HepG2 (cell line): ENCODE data around the gene PHYHIPL. TPM values are rescaled to one million over a fixed set of nuclear protein-coding genes. Genes with fewer than 3 reads are reported as not detected.

Experiments used
- BORCS8-MEF2B ChIP-seq: sonication (generic); formaldehyde crosslinking; IDR thresholded peaks from 2 replicates; pipeline ENCODE4 v1.8.0; 2022; ENCODE audit warnings: mild to moderate bottlenecking, missing genetic modification reagents
- CERS6 ChIP-seq: sonication (generic); formaldehyde crosslinking; IDR thresholded peaks from 2 replicates; pipeline ENCODE4 v1.5.0; 2020; ENCODE audit warnings: missing genetic modification reagents
- MIER2 ChIP-seq: IDR thresholded peaks from 2 replicates; pipeline ENCODE4 v1.6.1; 2016; ENCODE audit warnings: missing biosample characterization, missing genetic modification reagents
- MLX ChIP-seq: IDR thresholded peaks from 2 replicates; pipeline ENCODE4 v1.6.1; 2016
- NCOA1 ChIP-seq: sonication (generic); formaldehyde crosslinking; IDR thresholded peaks from 2 replicates; pipeline ENCODE4 v1.9.0; 2021; ENCODE audit warnings: missing genetic modification reagents
- NCOA2 ChIP-seq: sonication (generic); formaldehyde crosslinking; IDR thresholded peaks from 2 replicates; pipeline ENCODE4 v1.8.0; 2022; ENCODE audit warnings: inconsistent platforms
- NFE2L1 ChIP-seq: sonication (generic); formaldehyde crosslinking; IDR thresholded peaks from 2 replicates; pipeline ENCODE4 v1.4.0; 2020; ENCODE audit warnings: missing genetic modification reagents, mild to moderate bottlenecking, borderline replicate concordance
- NR0B2 ChIP-seq: sonication (generic); formaldehyde crosslinking; IDR thresholded peaks from 2 replicates; pipeline ENCODE4 v1.4.0; 2020; ENCODE audit warnings: mild to moderate bottlenecking, missing genetic modification reagents
- PAF1 ChIP-seq: IDR thresholded peaks from 2 replicates; pipeline ENCODE4 v1.6.1; 2016; ENCODE audit warnings: missing genetic modification reagents, missing compliant biosample characterization
- POLR2G ChIP-seq: fragments of 200-400 bp; formaldehyde crosslinking; IDR thresholded peaks from 2 replicates; pipeline ENCODE4 v1.6.1; 2018; ENCODE audit warnings: mild to moderate bottlenecking, low read depth, low read length, moderate library complexity
- PPARG ChIP-seq: conservative IDR thresholded peaks from 2 replicates; pipeline ENCODE4 v1.6.1; 2016; ENCODE audit warnings: missing biosample characterization, missing genetic modification reagents
- SPEN ChIP-seq: sonication (generic); formaldehyde crosslinking; IDR thresholded peaks from 2 replicates; pipeline ENCODE4 v1.5.1; 2020; ENCODE audit warnings: low read depth, mild to moderate bottlenecking, missing genetic modification reagents
- U2AF2 ChIP-seq: fragments of 200-400 bp; formaldehyde crosslinking; IDR thresholded peaks from 2 replicates; pipeline ENCODE4 v1.6.1; 2017; ENCODE audit warnings: low read depth, mild to moderate bottlenecking, low read length
- ZBTB20 ChIP-seq: sonication (generic); formaldehyde crosslinking; IDR thresholded peaks from 2 replicates; pipeline ENCODE4 v1.8.1; 2023; ENCODE audit warnings: missing genetic modification reagents, low read depth, mild to moderate bottlenecking, borderline replicate concordance
- ZHX2 ChIP-seq, 2 experiments: sonication (generic) in 1 of 2; formaldehyde crosslinking in 1 of 2; IDR thresholded peaks; 2 replicates each; pipeline versions ENCODE4 v1.6.1 to v1.9.0; 2014 to 2022; ENCODE audit warnings: antibody characterized with exemption in 1 of 2, borderline replicate concordance in 1 of 2, inconsistent platforms in 1 of 2, low read depth in 1 of 2, missing genetic modification reagents in 1 of 2
- ZKSCAN5 ChIP-seq: sonication (generic); formaldehyde crosslinking; IDR thresholded peaks from 2 replicates; pipeline ENCODE4 v1.5.1; 2020; ENCODE audit warnings: mild to moderate bottlenecking, missing genetic modification reagents
- ZNF230 ChIP-seq: sonication (generic); formaldehyde crosslinking; IDR thresholded peaks from 2 replicates; pipeline ENCODE4 v1.4.0; 2020; ENCODE audit warnings: mild to moderate bottlenecking, missing genetic modification reagents
- ZNF414 ChIP-seq: sonication (generic); formaldehyde crosslinking; IDR thresholded peaks from 2 replicates; pipeline ENCODE4 v1.5.0; 2020; ENCODE audit warnings: missing genetic modification reagents
- ZNF703 ChIP-seq: sonication (generic); formaldehyde crosslinking; IDR thresholded peaks from 2 replicates; pipeline ENCODE4 v1.5.1; 2020; ENCODE audit warnings: missing genetic modification reagents, mild to moderate bottlenecking, moderate library complexity, borderline replicate concordance
- ZNF841 ChIP-seq: sonication (generic); formaldehyde crosslinking; IDR thresholded peaks from 2 replicates; pipeline ENCODE4 v1.8.1; 2023; ENCODE audit warnings: missing genetic modification reagents, borderline replicate concordance
- polyA plus RNA-seq, 8 experiments: library from polyadenylated mRNA; depleted of rRNA in 3 of 8; stranded (reverse) in 7 of 8; unstranded in 1 of 8; fragments of >200 nt; fragmentation: Illumina TruSeq in 4 of 8; extraction: Trizol in 4 of 8; gene quantifications; 2 replicates each; pipeline versions ENCODE4 v1.2.1 to v1.2.3, GENCODE V29; 2011 to 2016; ENCODE audit warnings: low read depth in 4 of 8, missing spikeins in 1 of 8, mixed read lengths in 1 of 8; ENCODE audit not compliant: insufficient read depth in 1 of 8
- total RNA-seq, 5 experiments: library from RNA; depleted of rRNA; stranded (reverse); fragments of >200 nt; fragmentation: Illumina TruSeq; extraction: Trizol; gene quantifications; 2 replicates each; pipeline ENCODE4 v1.2.3, GENCODE V29; 2016; ENCODE audit warnings: low read depth in 1 of 5

The PHYHIPL gene
- total and polyA plus RNA-seq, 2 of the 13 experiments (the other 11 are each of a cell fraction or from before 2014, with no cell fraction given): 40.6 to 78.5 TPM

GRCh38 chr10:59175538-59176240, 754 bp upstream of the PHYHIPL start (continued):
- TF ChIP-seq ZNF414 (CRISPR knock-in tag): no peak
- TF ChIP-seq ZNF703 (CRISPR knock-in tag): no peak
- TF ChIP-seq ZNF230 (CRISPR knock-in tag): 0 out of 2 replicates have a peak, but pooled peaks have one; percentile 64
- TF ChIP-seq CERS6 (CRISPR knock-in tag): no peak
- no peak for TF ChIP-seq ZNF841
- no peak for TF ChIP-seq ZKSCAN5 (CRISPR knock-in tag)
- no peak for TF ChIP-seq MLX (CRISPR knock-in tag)
- TF ChIP-seq NR0B2 (CRISPR knock-in tag): no peak
- TF ChIP-seq MIER2 (CRISPR knock-in tag): peak; percentile 15; the same call in 1 of the 2 replicates
- no peak for TF ChIP-seq ZHX2 (IDR thresholded peaks at IDR 0.05; ENCODE audit: low read depth)
- TF ChIP-seq ZHX2 (CRISPR knock-in tag; IDR thresholded peaks at IDR 0.05; ENCODE audit: borderline replicate concordance): 0 out of 2 replicates have a peak, but pooled peaks have one; percentile 30
- TF ChIP-seq BORCS8-MEF2B (CRISPR knock-in tag): no peak; the same call in 1 of the 2 replicates
- 0 out of 2 replicates have a peak, but pooled peaks have one; percentile 62 for TF ChIP-seq U2AF2
- 0 out of 2 replicates have a peak, but pooled peaks have one; percentile 8 for TF ChIP-seq PPARG (CRISPR knock-in tag)
- TF ChIP-seq PAF1 (CRISPR knock-in tag): 0 out of 2 replicates have a peak, but pooled peaks have one; percentile 25
- TF ChIP-seq POLR2G: peak; percentile 43
- TF ChIP-seq ZBTB20: peak; percentile 71; the same call in 1 of the 2 replicates
- 0 out of 2 replicates have a peak, but pooled peaks have one; percentile 75 for TF ChIP-seq NFE2L1 (CRISPR knock-in tag)
- no peak for TF ChIP-seq NCOA1 (CRISPR knock-in tag)
- TF ChIP-seq NCOA2 (CRISPR knock-in tag): 0 out of 2 replicates have a peak, but pooled peaks have one; percentile 8
- no peak for TF ChIP-seq SPEN (CRISPR knock-in tag)
